NCI-H524 (cell line): Measurements from ENCODE around the gene GLDC.

Source experiments
- DNase-seq, 2 experiments: peaks; one replicate each; lab custom pipeline; 2025; lab: John Stamatoyannopoulos, UW

Gene GLDC

DNA sequence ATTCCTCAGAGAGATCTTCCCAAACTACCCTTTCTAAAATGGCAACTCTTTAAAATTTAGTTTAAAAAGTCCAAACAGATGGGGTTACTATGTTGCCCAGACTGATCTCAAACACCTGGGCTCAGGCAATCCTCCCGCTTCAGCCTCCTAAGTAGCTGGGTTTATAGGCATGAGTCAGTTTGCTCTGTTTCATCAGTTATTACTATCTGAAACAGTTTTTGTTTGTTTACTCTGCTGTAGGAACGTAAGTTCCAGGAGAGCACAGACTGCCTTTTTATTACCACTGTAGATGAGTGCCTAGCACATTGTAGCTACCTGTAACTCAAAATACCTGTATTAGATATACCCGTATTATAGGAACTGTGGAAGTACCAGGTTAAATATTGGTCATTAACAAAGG lies 143.1 kb downstream of the GLDC start:
- no peak for DNase-seq

DNA sequence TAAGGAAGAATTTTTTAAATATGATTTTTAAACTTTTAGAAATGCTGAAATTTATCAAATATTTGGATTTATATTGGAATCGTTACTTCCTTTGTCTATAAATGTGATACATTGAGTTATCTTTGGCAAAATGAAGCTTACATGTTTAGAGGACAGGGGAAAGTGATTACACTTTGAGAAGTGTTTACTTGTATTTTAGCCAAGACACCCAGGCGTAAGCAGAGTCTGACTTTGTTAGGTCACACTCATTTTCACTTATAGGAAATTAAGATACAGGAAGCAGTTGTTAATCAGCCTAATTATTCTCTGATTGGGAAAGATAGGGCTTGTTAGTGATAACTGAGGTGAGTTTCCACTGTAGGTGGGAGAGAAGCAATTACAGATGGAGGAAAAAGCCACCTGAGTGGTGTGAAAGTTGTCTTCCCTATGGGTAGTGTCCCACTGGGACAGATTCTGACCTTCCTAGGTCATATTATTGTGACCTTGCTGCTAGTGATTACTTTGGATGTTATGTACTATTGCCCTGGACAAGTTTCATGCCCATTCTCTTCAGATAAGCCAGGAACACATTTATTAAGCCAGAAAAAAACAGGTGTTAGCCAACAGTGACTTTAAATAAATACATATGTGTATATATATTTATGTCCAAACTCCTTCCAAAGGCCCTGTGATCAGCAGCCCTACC lies 143.9 kb downstream of the GLDC start:
- DNase-seq: no peak

DNA sequence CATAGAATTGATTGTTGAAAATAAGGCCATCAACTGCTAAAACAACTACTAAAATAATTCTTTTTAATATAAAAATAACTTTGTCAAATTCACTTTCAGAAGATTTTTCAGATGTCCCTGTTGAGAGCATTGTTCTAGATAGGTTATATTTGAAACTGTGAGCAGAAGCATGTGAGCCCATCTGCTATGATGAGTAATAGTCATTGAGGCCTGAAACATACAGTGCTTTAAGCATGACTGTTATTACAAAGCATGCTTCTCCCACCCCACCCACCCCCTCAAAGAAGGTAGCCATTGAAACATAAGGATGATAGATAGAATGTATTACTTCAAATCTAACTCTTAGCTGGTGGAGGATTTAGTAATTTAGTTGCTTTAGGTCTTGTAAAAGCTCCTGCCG lies 146.5 kb downstream of the GLDC start:
- no peak for DNase-seq

DNA sequence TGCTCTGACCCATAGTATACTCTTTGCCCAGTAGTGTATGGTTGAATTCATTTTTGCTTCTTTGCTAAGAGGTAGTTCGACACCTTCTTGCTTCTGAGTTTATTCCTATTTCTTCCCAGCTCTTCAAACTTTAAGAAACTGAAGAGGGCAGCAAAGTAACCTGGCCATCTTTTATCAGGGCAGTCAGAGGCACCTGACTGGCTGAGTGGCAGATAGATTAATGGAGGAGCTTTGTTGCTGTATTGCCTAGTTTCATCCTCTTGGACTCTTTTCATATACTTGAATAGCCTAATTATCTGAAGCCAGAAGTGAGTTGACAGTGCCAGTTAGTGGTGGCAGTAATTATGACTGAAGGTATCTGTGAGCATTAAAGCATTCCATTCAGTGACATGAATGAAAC lies 150.1 kb downstream of the GLDC start:
- DNase-seq: peak in 1 of 2 experiments; percentile 8

DNA sequence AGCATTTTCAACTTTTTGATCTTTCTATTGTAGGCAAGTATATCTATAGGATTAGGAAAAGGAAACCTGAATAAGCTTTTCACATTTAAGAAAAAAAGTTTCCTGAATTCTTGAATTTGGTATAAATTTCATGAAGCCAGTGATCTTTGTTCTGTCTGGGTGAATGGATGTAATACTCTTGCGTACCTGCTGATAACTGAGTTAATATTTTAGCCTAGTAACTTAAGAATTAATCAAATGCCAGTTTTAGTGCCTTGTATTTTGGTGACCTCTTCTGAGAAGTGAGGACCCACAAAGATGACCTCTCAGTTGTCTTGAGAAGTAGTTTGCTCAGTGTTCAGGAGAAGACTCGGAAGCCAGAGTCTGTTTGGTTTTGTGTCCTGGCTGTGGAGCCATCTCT lies 154.7 kb downstream of the GLDC start:
- no peak for DNase-seq

DNA sequence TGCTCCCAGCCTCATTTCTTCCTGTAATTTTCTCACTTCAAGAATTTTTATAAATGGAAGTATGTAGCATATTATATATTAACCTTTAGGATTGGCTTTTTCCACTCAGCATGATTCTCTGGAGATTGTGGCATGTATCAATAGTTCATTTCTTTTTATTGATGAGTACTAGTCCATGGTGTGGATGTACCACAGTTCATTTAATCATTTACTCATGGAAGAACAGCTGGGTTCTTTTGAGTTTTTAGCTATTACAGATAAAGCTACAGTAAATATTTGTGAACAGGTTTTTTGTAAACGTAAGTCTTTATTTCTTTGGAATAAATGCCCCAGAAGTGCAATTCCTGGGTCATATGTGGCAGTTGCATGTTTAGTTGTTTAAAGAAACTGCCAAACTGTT lies 156.4 kb downstream of the GLDC start:
- DNase-seq: no peak

DNA sequence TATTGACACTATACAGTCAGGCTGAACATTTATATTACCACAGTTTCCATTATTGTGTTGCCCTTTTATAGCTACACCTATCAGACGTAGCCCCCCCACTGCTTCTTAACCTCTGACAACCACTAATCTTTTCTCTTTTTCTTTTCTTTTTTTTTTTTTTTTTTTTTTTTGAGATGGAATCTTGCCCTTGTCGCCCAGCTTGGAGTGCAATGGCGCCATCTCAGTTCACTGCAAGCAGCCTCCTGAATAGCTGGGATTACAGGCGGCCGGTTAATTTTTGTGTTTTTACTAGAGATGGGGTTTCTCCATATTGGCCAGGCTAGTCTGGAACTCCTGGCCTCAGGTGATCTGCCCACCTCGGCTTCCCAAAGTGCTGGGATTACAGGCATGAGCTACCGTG lies 157.1 kb downstream of the GLDC start:
- no peak for DNase-seq

GRCh38 chr9:6484210-6484609 lies 161.3 kb downstream of the GLDC start:
- no peak for DNase-seq
